PC-9 (cell line): ENCODE results near the gene MYLK.
"Not testable (repeated sequence)": the region's sequence is repeated elsewhere in the genome, so short reads cannot be mapped to it uniquely, and the experiment has no call there.

Source experiments
- CTCF ChIP-seq: fragments of 200-600 bp; sonication (generic); conservative IDR thresholded peaks from 2 replicates; pipeline ENCODE4 v1.6.1; 2017; ENCODE audit warnings: mixed run types, antibody characterized with exemption, mild to moderate bottlenecking, moderate library complexity
- EZH2 ChIP-seq: fragments of 200-600 bp; sonication (generic); IDR thresholded peaks from 2 replicates; pipeline ENCODE4 v1.8.0; 2017; ENCODE audit warnings: antibody characterized with exemption, low read depth

GRCh38 chr3:123719061-123719756 lies 164.9 kb downstream of the MYLK start:
- not testable (repeated sequence) for TF ChIP-seq EZH2
- peak; percentile 75 for TF ChIP-seq CTCF
